ENCODE results near the gene ATP5PB.

DNA sequence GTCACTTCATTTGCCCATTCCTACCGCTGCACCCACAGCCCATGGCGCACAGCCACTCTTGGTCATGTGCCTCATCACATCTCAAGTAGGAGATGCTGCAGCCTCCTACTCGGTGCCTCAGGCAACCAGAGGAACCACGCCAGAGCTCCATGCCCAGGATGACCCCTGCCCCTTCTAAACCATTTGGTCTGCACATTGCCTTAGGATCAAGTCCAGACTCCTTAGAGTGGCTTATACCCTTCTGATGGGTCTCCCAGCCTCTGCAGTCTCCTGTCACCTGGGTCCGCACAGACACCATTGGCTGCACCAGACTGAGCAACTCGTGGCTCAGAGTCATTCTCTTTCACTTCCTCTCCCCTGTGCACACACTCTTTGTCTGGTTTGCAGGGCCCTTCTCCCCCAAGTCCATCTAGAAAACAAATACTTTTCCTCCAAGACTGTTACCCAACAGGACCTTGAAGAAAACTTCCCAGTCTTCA lies 56.4 kb downstream of the ATP5PB start:
- TF ChIP-seq CTCF (IDR thresholded peaks at IDR 0.05; ENCODE audit: low read length) (no peak), EZH2 (optimal IDR thresholded peaks at IDR 0.05; ENCODE audit: low read depth, low read length) (no peak)
